Testis (tissue), 3 donors: ENCODE results near the gene SYDE2. TPM values are rescaled to one million over a fixed set of nuclear protein-coding genes. Genes with fewer than 3 reads are reported as not detected.

Experiments used
- DNase-seq: peaks from one replicate; pipeline ENCODE4 v3.0.0-alpha.2; 2019
- H3K27ac ChIP-seq, 2 donors: fragments of 200-600 bp; sonication (generic); one replicate each; pipeline ENCODE4 v1.5.1; 2019
- H3K27me3 ChIP-seq: fragments of 200-600 bp; sonication (generic); one replicate; pipeline ENCODE4 v1.5.1; 2019
- H3K36me3 ChIP-seq: fragments of 200-600 bp; sonication (generic); one replicate; pipeline ENCODE4 v1.5.1; 2017; ENCODE audit warnings: low read depth; ENCODE audit errors: missing control alignments
- H3K4me1 ChIP-seq: fragments of 200-600 bp; sonication (generic); one replicate; pipeline ENCODE4 v1.5.1; 2019
- H3K4me3 ChIP-seq, 2 donors: fragments of 200-600 bp; sonication (generic); one replicate each; pipeline ENCODE4 v1.5.1; 2017 to 2019
- H3K9me3 ChIP-seq: fragments of 200-600 bp; sonication (generic); one replicate; pipeline ENCODE4 v1.5.1; 2017
- POLR2A ChIP-seq: fragments of 450-650 bp; IDR thresholded peaks from one replicate; pipeline ENCODE4 v1.6.1; 2017; ENCODE audit warnings: antibody characterized with exemption, mild to moderate bottlenecking, moderate library complexity
- WGBS, 2 donors: methylation state at CpG; one replicate each; pipeline ENCODE4 v1.1.5; 2018; 5-methylcytosine and 5-hydroxymethylcytosine counted together
- intact Hi-C: fragments of 100-400 bp; cut with DNase I; formaldehyde crosslinking; loops from one replicate; pipeline ENCODE4 v1.15.1; 2023; ENCODE audit warnings: low total_unique reads
- polyA plus RNA-seq: library from polyadenylated mRNA; stranded (reverse); fragments of 350-450 nt; fragmentation: Illumina TruSeq; extraction: RNeasy Lipid Tissue Mini Kit (QIAGEN cat#74804); gene quantifications from one replicate; pipeline ENCODE4 v1.2.3, GENCODE V29; 2014; ENCODE audit warnings: low read depth, low replicate concordance; ENCODE audit not compliant: insufficient read depth
- total RNA-seq, 2 donors: library from RNA; depleted of rRNA; stranded (reverse); fragments of >200 nt; gene quantifications; one replicate each; pipeline ENCODE4 v1.2.3, GENCODE V29; 2016
- TF ChIP-seq, protein P1 (sequence below), 3 experiments: fragments of 450-650 bp in 2 of 3; fragments of 200-600 bp in 1 of 3; sonication (generic) in 1 of 3; IDR thresholded peaks; one replicate each; pipeline ENCODE4 v1.5.1; 2016 to 2019; ENCODE audit warnings: antibody characterized with exemption in 3 of 3, mild to moderate bottlenecking in 2 of 3, moderate library complexity in 1 of 3

SYDE2 gene
- total and polyA plus RNA-seq, 3 donors from 2014 or later: 3.7 to 10.2 (median 8.8) TPM

DNA sequence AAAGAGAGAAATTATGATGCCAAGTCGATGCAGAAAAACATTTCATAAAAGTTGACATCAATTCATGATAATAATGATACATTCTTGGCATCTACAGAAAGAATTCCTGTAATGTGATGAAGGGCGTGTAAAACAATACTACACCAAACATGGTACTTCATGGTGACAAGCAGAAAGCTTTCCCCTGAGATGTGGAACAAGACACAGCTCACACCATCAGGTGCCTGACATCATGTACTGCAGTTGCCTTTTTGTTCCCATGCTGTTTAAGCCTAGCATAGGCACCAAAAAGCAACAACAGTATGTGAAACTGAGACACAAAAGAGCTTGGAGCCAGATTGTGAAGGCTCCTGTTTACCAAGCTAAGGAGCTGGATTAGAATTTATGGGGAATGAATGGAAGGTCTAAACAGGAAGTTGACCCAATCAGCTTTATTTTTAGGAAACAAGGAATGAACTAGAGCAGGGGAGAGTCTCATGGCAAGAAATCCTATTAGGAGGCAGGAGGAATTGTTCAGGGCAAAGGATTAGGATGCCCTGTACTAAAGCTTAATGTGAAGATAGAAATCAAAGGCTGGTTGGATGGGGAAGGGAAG, 67.2 kb downstream of the SYDE2 start:
- H3K36me3 ChIP-seq: no peaks in the 10 kb centered on the region
- no peaks in the 10 kb centered on the region for H3K9me3 ChIP-seq
- H3K27me3 ChIP-seq: no peaks in the 10 kb centered on the region
- TF ChIP-seq, protein P1, sequence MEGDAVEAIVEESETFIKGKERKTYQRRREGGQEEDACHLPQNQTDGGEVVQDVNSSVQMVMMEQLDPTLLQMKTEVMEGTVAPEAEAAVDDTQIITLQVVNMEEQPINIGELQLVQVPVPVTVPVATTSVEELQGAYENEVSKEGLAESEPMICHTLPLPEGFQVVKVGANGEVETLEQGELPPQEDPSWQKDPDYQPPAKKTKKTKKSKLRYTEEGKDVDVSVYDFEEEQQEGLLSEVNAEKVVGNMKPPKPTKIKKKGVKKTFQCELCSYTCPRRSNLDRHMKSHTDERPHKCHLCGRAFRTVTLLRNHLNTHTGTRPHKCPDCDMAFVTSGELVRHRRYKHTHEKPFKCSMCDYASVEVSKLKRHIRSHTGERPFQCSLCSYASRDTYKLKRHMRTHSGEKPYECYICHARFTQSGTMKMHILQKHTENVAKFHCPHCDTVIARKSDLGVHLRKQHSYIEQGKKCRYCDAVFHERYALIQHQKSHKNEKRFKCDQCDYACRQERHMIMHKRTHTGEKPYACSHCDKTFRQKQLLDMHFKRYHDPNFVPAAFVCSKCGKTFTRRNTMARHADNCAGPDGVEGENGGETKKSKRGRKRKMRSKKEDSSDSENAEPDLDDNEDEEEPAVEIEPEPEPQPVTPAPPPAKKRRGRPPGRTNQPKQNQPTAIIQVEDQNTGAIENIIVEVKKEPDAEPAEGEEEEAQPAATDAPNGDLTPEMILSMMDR (IDR thresholded peaks at IDR 0.05): no peak
- TF ChIP-seq POLR2A: no peak
- no peak overlapping the region for H3K4me3 ChIP-seq
- intact Hi-C loops: no loop called here
- no peak overlapping the region for H3K27ac ChIP-seq
- DNase-seq: no peak
- H3K4me1 ChIP-seq: no peaks in the 10 kb centered on the region
- 55 to 59% methylated on average over 2 of the region's 2 CpGs for WGBS, 2 donors

GRCh38 chr1:85132078-85132720, 68.6 kb downstream of the SYDE2 start:
- H3K27me3 ChIP-seq: no peaks in the 10 kb centered on the region
- no peak overlapping the region for H3K4me3 ChIP-seq
- no peaks in the 10 kb centered on the region for H3K36me3 ChIP-seq
- intact Hi-C loops: no loop called here
- DNase-seq: peak; percentile 23
- H3K27ac ChIP-seq: no peak overlapping the region
- 66 to 73% methylated on average over 4 of the region's 4 CpGs for WGBS, 2 donors
- no peaks in the 10 kb centered on the region for H3K4me1 ChIP-seq
- no peaks in the 10 kb centered on the region for H3K9me3 ChIP-seq
- no peak for TF ChIP-seq POLR2A
- TF ChIP-seq, protein P1 (IDR thresholded peaks at IDR 0.05): no peak

DNA sequence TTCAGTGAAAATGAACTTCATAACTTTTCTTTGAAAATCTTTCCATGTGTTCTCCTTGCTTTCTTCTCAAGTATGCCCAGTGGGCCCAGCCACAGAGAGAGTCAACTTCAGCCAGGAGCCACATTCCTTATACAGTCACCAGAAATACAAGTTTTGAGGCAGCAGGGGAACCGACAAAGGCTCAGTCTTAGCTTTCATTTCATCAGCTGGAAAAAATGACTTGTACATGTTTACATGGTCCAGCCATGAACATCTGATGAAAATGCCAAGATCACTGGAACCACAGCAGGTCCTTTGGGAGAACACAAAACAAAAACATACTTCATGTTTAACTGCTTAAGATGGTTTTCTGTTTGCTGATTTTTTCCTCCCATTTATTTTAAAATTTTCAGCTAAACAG, 72.5 kb downstream of the SYDE2 start:
- no peak for TF ChIP-seq POLR2A
- TF ChIP-seq, protein P1 (IDR thresholded peaks at IDR 0.05): no peak
- WGBS, 2 donors: 64 to 69% methylated on average over 1 of the region's 1 CpG
- Histone ChIP-seq H3K27ac (no peak overlapping the region), H3K27me3 (no peaks in the 10 kb centered on the region), H3K4me1 (no peaks in the 10 kb centered on the region), H3K36me3 (no peaks in the 10 kb centered on the region), H3K4me3 (no peak overlapping the region), H3K9me3 (no peaks in the 10 kb centered on the region)
- no peak for DNase-seq
- intact Hi-C loops: no loop called here

DNA sequence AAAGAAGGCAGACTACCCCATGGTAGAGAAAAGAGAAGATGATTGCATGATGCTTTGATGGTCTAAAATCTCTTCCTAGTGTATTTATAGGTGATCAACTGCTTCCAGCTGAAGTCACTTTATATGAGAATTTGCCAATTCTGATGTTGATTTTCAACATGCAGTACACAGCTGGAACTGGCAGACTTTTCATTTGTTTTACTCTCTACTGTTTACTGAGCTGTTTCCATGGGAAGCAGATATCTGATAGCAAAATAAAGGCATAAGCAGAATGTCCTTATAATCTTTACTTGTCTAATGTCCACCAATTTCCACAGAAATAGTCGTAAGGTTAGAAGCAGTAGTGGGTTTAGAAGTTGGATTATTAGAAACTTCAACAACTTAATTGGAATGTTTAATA, 74.9 kb downstream of the SYDE2 start:
- DNase-seq: no peak

More for the DNA sequence above, 74.9 kb downstream of the SYDE2 start:
- 53 to 68% methylated on average over 1 of the region's 1 CpG for WGBS, 2 donors
- H3K36me3 ChIP-seq: no peaks in the 10 kb centered on the region
- no peak overlapping the region for H3K27ac ChIP-seq
- TF ChIP-seq POLR2A: no peak
- TF ChIP-seq, protein P1 (IDR thresholded peaks at IDR 0.05): no peak
- no peaks in the 10 kb centered on the region for H3K27me3 ChIP-seq
- intact Hi-C loops: no loop called here
- H3K4me3 ChIP-seq: no peak overlapping the region
- no peaks in the 10 kb centered on the region for H3K4me1 ChIP-seq
- no peaks in the 10 kb centered on the region for H3K9me3 ChIP-seq
